ENCODE results near the gene PTPRN. TPM values are rescaled to one million over a fixed set of nuclear protein-coding genes. Genes with fewer than 3 reads are reported as not detected.

Gene PTPRN
- total and polyA plus RNA-seq, 9 of the 15 experiments (the other 6 are each of a cell fraction or from before 2014, with no cell fraction given), result 0.15 to 2.4 (median 0.43) TPM; not detected in 1

DNA sequence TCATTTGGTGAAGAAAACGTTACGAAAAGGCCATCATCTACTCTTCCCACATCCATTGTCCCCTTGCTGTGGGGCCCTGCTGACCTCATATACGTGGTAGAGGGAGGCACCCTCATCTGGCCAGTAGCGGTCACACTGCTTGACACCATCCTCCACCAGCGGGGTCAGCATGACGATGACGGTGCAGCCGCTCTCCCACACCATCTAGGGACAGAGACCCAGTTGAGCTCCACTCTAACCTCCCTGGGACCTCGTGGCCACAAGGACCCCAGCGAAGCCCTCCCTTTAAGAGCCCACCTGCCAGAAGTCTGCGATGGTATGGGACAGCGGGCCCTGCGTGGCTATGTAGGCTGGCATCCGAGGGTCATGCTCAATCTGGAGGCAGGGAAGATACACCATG is 13.1 kb downstream of the PTPRN start (continued):
- TF ChIP-seq GTF3C2 (IDR thresholded peaks at IDR 0.05; ENCODE audit: borderline replicate concordance, extremely low read depth, insufficient read length) (no peak), MAZ (CRISPR knock-in tag; conservative IDR thresholded peaks at IDR 0.05 in 1 of 2, IDR thresholded peaks at IDR 0.05 in 1 of 2) (peak in 1 of 2 experiments; percentile 23; a peak in 1 of 4 replicates), ZBTB26 (CRISPR knock-in tag; IDR thresholded peaks at IDR 0.05) (no peak), ZNF699 (CRISPR knock-in tag; IDR thresholded peaks at IDR 0.05; ENCODE audit: insufficient replicate concordance) (no peak), TBL1XR1 (IDR thresholded peaks at IDR 0.05; ENCODE audit: low read length in 2 of 2) (no peak), DNMT1 (IDR thresholded peaks at IDR 0.05) (no peak), ATF3 (IDR thresholded peaks at IDR 0.05) (peak; percentile 53; the same call in 1 of the 2 replicates), ATF3 (CRISPR knock-in tag; conservative IDR thresholded peaks at IDR 0.05) (no peak), ZNF785 (CRISPR knock-in tag; IDR thresholded peaks at IDR 0.05) (no peak), NR3C1 (CRISPR knock-in tag; IDR thresholded peaks at IDR 0.05) (no peak), ARID2 (IDR thresholded peaks at IDR 0.05) (no peak)
- TF ChIP-seq, protein P1, sequence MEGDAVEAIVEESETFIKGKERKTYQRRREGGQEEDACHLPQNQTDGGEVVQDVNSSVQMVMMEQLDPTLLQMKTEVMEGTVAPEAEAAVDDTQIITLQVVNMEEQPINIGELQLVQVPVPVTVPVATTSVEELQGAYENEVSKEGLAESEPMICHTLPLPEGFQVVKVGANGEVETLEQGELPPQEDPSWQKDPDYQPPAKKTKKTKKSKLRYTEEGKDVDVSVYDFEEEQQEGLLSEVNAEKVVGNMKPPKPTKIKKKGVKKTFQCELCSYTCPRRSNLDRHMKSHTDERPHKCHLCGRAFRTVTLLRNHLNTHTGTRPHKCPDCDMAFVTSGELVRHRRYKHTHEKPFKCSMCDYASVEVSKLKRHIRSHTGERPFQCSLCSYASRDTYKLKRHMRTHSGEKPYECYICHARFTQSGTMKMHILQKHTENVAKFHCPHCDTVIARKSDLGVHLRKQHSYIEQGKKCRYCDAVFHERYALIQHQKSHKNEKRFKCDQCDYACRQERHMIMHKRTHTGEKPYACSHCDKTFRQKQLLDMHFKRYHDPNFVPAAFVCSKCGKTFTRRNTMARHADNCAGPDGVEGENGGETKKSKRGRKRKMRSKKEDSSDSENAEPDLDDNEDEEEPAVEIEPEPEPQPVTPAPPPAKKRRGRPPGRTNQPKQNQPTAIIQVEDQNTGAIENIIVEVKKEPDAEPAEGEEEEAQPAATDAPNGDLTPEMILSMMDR (IDR thresholded peaks at IDR 0.05 in 2 of 3, conservative IDR thresholded peaks at IDR 0.05 in 1 of 3; ENCODE audit: insufficient read depth in 2 of 3, low read depth in 1 of 3, low read length in 3 of 3), result peak; percentile 13 to 50 (median 19); a peak in 4 of 6 replicates
